A204.1 (cell line): ENCODE results near the gene RELT.

ENCODE experiments used
- FAIRE-seq: peaks from 2 replicates; lab custom pipeline; 2012; peaks lifted over from hg19 to GRCh38; lab: Jason Lieb, UNC

The RELT gene

GRCh38 chr11:73376160-73376802, at the start of gene RELT:
RELT (plus strand) TSS chr11:73376399; CDS start chr11:73389137, 12,738 bp downstream.
- FAIRE-seq: no peak

- no peak for FAIRE-seq
These were observed 49.0 kb upstream of the RELT start for GRCh38 chr11:73326929-73327811.

- no peak for FAIRE-seq
These were observed 48.3 kb upstream of the RELT start for GRCh38 chr11:73327812-73328364.

GRCh38 chr11:73330569-73331093, 45.6 kb upstream of the RELT start:
- FAIRE-seq: no peak

GRCh38 chr11:73331138-73331916, 44.9 kb upstream of the RELT start:
- FAIRE-seq: no peak

GRCh38 chr11:73333173-73333572, 43.0 kb upstream of the RELT start:
- no peak for FAIRE-seq

GRCh38 chr11:73333640-73334383, 42.4 kb upstream of the RELT start:
- FAIRE-seq: no peak

- FAIRE-seq: no peak
These were observed 41.6 kb upstream of the RELT start for GRCh38 chr11:73334384-73335203.

GRCh38 chr11:73335204-73335923, 40.8 kb upstream of the RELT start:
- peak; percentile 77 for FAIRE-seq

GRCh38 chr11:73337846-73338245, 38.4 kb upstream of the RELT start:
- FAIRE-seq: no peak

- FAIRE-seq: no peak
These were observed 37.9 kb upstream of the RELT start for GRCh38 chr11:73338279-73338678.

- FAIRE-seq: no peak
These were observed 36.0 kb upstream of the RELT start for GRCh38 chr11:73340164-73340563.

GRCh38 chr11:73342633-73343032, 33.6 kb upstream of the RELT start:
- no peak for FAIRE-seq

GRCh38 chr11:73343076-73343873, 32.9 kb upstream of the RELT start:
- no peak for FAIRE-seq

GRCh38 chr11:73344191-73344607, 32.0 kb upstream of the RELT start:
- no peak for FAIRE-seq

GRCh38 chr11:73345481-73346160, 30.6 kb upstream of the RELT start:
- FAIRE-seq: no peak

- no peak for FAIRE-seq
These were observed 29.8 kb upstream of the RELT start for GRCh38 chr11:73346186-73346935.

- no peak for FAIRE-seq
These were observed 29.1 kb upstream of the RELT start for GRCh38 chr11:73347067-73347466.
